CD4-positive, alpha-beta T cell treated with Interleukin-17A for 1 hour (primary cell): ENCODE results near the gene QPCT.

Experiments used
- DNase-seq: peaks from one replicate; pipeline ENCODE4 v3.0.0-alpha.2; 2020

The QPCT gene

DNA sequence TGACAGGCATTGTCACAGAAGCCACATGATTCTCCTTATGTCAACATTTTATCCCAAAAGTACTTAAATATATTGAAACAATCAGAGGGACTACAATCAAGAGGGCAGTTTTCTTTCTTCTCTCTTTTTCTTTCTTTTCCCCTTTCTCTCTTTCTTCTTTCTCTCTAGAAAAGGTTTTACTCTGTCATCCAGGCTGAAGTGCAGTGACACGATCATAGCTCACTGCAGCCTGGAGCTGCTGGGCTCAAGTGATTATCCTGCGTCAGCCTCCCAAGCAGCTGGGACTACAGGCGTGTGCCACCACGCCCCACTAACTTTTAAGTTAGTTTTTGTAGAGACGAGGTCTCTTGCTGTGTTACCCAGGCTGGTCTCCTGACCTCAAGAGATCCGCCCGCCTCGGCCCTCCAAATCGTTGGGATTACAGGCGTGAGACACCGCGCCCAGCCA, 18.8 kb upstream of the QPCT start:
- DNase-seq: no peak

DNA sequence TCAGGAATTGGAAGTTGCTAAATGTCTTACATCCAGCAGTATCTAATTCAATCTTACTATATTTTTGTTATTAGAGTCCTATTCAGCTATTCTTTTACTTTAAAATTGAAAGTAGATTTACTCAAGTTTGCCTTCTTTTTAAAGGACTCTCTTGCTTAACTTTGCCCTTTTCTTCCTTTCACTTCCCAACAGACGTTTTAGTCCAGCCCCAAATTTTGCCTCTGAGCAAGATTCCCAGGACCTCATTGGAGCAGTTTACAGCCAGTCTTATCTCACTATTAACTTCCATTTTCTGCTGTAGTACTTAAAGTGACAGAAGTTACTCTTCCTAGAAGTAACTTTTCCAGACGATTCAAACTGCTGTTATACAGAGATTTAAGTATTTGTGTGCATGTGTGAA, 18.1 kb upstream of the QPCT start:
- DNase-seq: no peak

DNA sequence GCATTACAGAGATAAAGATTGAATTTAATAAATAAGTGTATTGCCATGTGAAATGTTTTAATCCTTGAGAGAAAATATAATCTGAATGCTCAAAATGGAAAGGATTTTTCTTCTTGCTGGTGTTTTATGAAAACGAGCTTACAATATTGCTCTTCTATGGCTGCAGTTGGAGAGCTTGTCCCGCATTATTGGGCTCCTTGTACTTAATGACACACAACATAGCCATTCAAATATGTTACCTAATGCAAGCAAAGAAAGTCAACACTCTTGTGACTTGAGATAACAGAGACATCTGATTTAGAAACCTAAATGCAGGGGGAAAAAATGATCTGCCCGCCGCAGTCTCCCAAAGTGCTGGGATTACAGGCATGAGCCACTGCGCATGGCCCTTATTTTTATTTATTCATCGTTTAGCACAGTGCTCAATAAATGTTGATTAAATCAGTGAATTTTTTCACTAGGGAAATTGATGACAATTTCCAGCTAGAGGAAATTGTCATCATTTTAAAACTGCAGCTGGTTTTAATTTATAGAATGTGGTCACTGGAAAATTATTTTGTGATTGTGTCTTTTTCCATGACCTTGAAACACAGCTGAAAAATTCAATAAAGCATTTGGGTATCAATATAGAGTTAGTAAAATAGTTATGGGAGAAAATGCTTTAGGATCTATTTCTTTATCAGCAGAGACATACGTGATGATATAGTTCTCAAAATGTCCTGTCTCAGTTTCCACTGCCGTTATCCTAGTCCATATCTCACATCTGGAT, 17.4 kb upstream of the QPCT start:
- DNase-seq: no peak

- no peak for DNase-seq
Measured at GRCh38 chr2:37330681-37331080, 13.7 kb upstream of the QPCT start.

DNA sequence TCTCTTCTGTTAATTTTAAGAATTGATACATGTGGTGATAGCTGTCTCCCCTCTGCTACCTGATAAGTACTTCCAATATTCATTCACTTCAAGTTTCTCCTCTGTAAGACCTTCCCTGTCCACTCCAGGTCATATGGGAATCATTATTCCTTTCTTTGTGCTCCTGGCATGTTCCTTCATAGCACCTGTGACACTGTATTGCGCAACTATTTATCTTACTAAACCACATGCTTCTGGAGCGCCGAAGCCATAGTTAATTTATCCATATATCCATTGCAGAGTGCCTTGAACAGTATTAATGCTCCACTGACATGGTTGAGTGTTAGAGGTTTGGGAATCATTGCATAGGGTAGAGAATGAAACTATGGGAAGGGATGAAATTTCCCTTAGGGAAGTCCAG, 11.9 kb upstream of the QPCT start:
- DNase-seq: no peak

- DNase-seq: no peak
Measured at GRCh38 chr2:37333256-37333655, 11.2 kb upstream of the QPCT start.

GRCh38 chr2:37335604-37336003, 8.8 kb upstream of the QPCT start:
- DNase-seq: no peak

DNA sequence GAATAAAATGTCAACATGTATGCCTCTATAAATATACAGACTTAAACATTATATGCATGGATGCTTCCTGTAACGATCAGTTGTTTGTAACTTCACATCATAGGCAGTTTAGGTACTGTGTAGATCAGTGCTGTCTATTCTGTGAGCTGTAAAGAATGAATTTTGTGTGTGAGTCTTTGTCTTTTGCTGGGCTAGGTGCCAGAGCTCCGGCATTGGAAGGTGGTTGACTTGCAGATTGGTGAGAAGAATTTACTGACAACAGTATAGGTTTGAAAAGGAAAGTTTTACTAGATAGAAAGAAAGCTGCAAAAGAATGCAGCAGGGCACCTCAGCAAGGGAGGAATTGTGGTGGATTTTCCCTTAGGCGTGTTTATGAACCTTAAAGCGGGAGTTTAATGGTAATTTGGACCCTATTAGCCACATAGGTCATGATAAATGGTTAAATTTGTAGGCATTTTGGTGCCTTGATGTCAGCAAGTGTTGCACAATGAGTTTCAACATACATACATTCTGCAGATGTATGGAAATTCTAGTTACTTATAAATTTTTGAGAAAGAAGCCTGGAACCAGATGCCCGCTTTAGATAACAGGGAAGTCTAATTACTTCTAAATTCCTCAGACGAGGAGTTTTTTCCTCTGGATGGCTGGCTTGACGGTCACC, 6.7 kb upstream of the QPCT start:
- DNase-seq: no peak

GRCh38 chr2:37338933-37339332, 5.5 kb upstream of the QPCT start:
- no peak for DNase-seq

DNA sequence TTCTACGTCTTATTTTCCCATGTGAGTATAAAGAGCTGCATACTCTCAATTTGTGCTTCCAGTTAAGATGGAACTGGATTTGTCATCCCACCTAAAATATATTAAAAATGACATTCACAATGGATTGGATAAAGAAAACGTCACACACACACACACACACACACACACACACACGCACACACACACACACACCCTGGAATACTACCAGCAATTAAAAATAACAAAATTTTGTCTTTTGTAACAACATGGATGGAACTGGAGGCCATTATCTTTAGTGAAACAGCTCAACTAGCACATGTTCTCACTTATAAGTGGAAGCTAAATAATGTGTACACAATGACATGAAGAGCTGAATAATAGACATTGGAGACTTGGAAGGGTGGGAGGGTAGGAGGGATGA, 3.8 kb upstream of the QPCT start:
- no peak for DNase-seq

- DNase-seq: no peak
Measured at GRCh38 chr2:37342591-37343220, 1.7 kb upstream of the QPCT start.

GRCh38 chr2:37343537-37344434, 644 bp upstream of the QPCT start:
- DNase-seq: no peak

DNA sequence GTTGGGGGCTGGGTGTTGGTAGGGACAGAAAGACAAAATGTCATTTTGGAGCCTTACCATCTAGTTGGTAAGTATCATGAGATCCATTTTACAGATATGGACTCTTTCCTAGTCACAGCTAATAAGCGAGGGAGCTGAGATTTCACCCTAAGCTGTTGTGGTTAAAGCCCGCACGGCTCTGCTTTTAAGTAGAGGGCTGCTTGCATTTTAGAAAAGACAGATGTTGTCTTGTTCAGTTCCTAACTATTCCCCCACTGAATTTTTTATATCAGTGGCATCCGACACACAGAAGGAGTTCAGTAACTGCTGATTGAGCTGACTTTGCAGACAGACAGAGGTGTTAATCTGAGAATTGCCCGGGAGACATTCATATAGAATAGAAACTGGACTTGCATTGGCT, 3.7 kb downstream of the QPCT start:
- no peak for DNase-seq

DNA sequence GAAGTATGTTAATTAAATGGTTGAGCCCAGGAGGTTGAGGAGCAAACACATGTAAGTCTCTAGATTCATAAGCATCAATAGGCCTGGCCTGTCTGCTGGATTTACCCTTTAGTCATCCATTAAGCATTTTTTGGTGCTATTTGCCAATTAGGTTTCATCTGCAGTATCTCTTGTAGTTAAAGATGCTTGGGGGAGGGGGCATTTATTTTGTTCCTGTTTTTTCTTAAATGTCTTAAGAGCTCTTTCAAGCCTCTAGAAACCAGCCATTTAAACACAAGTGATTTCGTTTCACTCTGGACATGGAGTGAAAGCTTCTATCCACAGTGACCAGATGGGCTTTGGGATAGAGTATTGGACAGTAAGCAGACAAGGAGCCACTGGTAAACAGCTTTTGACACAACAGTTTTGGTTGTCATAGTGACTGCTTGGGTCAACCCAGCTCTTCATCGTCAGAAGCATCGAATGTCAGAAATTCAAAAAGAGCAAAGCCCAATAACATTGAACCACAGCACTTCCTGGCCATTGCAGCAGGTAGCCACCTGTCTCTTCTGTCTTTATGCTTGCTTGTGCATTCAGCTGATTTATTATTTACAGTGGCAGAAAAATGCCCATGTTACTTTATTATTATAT, 4.9 kb downstream of the QPCT start:
- no peak for DNase-seq

DNA sequence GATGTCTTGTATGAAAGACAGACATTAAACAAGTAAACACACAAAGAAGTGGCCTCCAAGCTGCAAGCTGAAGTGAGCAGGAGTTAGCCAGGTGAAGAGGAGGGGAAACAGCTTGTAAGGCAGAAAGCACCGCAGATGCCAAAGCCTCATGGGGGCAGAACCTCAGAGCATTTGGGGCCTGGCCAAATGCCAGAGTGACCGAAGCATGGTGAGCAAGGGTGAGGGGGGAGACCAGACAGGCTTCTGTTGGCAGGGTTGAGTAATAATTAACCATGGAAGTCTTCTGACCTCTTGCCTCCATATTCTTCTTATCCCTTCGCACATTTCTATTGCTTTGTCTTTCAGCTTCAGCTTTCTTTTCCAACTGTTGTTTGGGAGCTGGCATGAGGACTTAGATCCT, 5.6 kb downstream of the QPCT start:
- no peak for DNase-seq

- DNase-seq: no peak
Measured at GRCh38 chr2:37354531-37354930, 10.1 kb downstream of the QPCT start.

- no peak for DNase-seq
Measured at GRCh38 chr2:37355735-37356134, 11.3 kb downstream of the QPCT start.

GRCh38 chr2:37356299-37356698, 11.9 kb downstream of the QPCT start:
- DNase-seq: no peak

GRCh38 chr2:37357069-37357468, 12.6 kb downstream of the QPCT start:
- no peak for DNase-seq

DNA sequence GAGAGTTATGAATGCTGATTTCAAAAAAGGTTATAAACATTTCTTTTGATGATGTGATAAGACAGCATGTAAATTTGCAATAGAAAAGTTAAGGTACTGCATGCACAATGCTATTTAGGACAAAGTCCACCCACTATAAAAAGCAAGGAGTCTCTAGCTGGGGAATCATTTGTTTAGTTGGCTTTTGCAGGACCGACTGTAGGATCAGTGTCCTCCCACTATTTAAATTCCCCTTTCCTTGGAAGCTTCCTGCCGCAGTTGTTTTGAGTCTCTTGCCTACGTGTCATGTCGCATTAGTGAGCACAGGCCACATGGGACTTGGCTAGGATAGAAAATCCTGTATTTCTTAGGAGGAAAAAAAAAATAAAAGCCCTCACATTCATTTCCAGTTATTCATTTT, 13.1 kb downstream of the QPCT start:
- no peak for DNase-seq

DNA sequence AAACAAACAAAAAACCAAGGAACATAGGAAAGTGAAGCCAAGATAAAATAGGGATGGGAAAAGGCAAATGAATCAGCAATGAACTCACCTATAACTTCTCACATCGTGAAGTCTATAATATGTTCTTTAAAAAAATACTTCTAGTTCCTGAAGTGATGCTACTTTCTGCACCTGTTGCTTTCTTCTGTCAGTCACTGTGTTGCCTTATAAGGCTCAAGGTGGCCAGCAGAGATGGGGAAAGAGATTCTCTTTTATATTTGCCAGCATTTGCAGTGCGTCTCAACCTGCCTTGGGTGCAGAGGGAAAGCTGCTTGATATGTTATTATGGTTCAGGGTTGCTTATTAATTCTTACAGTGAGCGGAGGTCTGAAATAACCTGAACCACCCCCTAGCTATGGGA, 14.0 kb downstream of the QPCT start:
- DNase-seq: no peak

GRCh38 chr2:37361216-37361815, 16.9 kb downstream of the QPCT start:
- no peak for DNase-seq
